Activated CD8-positive, alpha-beta T cell treated with anti-CD3 and anti-CD28 coated beads for 36 hours (primary cell): ENCODE measurements around the gene RPE. TPM values are rescaled to one million over a fixed set of nuclear protein-coding genes. Genes with fewer than 3 reads are reported as not detected.

ENCODE experiments used
- ATAC-seq: fragments of 200-7000 bp; cut with Tn5 transposase; one replicate; pipeline ENCODE4 v1.10.0; 2021; ENCODE audit warnings: mild to moderate bottlenecking, moderate library complexity
- CTCF ChIA-PET: fragments of 350-600 bp; sonication (Branson Sonifier 250); formaldehyde crosslinking; loops from one replicate; lab custom pipeline; 2021; ENCODE audit warnings: antibody characterized with exemption; lab: Charles Lee
- POLR2A ChIA-PET: fragments of 350-600 bp; sonication (Branson Sonifier 250); formaldehyde crosslinking; loops from one replicate; lab custom pipeline; 2021; ENCODE audit warnings: antibody characterized with exemption; lab: Charles Lee
- DNase-seq: peaks from one replicate; pipeline ENCODE4 v3.0.0-alpha.2; 2020
- H3K27ac Mint-ChIP-seq: one replicate; pipeline ENCODE4 v1.8.0; 2021; ENCODE audit warnings: mild to moderate bottlenecking, mixed read lengths
- H3K27me3 Mint-ChIP-seq: one replicate; pipeline ENCODE4 v1.8.0; 2021; ENCODE audit warnings: mixed read lengths
- H3K36me3 Mint-ChIP-seq: one replicate; pipeline ENCODE4 v1.8.0; 2021; ENCODE audit warnings: low read depth, mixed read lengths
- H3K4me1 Mint-ChIP-seq: one replicate; pipeline ENCODE4 v1.8.0; 2021; ENCODE audit warnings: low read depth, mixed read lengths
- H3K4me3 Mint-ChIP-seq: one replicate; pipeline ENCODE4 v1.8.0; 2021; ENCODE audit warnings: mild to moderate bottlenecking, moderate library complexity, mixed read lengths
- H3K9me3 Mint-ChIP-seq: one replicate; pipeline ENCODE4 v1.8.0; 2021; ENCODE audit warnings: mixed read lengths
- intact Hi-C: fragments of 100-400 bp; cut with micrococcal nuclease; formaldehyde crosslinking; loops from one replicate; pipeline ENCODE4 v1.10.0; 2022
- total RNA-seq, 2 experiments: library from RNA; stranded (reverse); gene quantifications; one replicate each; pipeline ENCODE4 v1.2.3, GENCODE V29; 2021
- TF ChIP-seq, protein P1 (sequence below): fragments of 200-600 bp; IDR thresholded peaks from one replicate; pipeline ENCODE4 v1.8.0; 2022; ENCODE audit warnings: antibody characterized with exemption, mild to moderate bottlenecking

The RPE gene
- 10 to 100 TPM; 55.9 to 58.1 TPM for total RNA-seq

DNA sequence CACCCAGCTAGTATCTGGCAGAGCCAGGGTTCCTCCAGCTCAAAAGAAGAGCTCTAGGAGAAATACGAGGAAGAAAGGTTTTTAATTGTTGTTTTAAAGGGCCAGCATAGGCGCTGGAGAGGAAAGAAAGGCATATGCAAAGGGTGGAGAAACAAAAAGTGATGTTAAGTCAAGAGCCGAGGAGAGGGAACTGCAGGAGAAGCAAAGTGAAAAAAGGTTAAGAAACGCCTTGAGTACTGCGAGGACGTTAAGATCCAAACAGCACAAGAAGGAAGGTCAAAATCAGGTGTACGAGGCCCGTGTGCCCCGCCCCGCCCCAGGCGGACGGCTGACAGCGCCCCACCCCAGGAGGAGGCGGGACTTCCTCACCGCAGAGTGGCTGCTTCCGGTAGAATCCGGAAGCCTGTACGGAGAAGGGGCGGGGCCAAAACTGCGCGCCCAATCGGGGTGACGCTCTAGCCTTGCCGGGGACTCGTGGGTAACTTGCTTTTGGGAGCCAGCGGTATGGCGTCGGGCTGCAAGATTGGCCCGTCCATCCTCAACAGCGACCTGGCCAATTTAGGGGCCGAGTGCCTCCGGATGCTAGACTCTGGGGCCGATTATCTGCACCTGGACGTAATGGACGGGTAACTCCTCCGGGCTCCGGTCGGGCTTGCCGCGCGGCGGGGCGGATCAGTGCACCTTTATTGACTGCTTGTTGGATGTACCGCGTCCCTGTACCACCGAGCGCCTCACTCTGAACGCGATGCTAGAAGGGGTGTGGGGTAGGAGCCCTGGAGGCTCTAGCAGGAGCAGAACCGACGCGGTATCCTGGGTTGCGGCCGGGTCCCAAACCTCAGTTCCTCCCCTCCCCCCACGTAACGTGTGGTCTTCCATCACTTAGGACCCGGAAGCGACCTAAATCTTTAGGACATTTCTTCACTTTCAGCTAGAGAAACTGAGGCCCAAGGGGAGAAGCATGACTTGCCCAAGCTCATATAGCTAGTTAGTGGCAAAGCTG lies at the start of gene RPE:
Gene RPE, plus strand, starts transcription at position 481 of the 1,000 bp plus-strand sequence. Its CDS starts 24 bp downstream, at position 505.
- peaks cover 48% of the 10 kb centered on the region for H3K4me1 Mint-ChIP-seq
- peaks cover 3% of the 10 kb centered on the region for H3K9me3 Mint-ChIP-seq
- H3K27ac Mint-ChIP-seq, result peak within 1 kb of the TSS; percentile 88
- no peaks in the 10 kb centered on the region for H3K27me3 Mint-ChIP-seq
- peak within 1 kb of the TSS; percentile 98 for H3K4me3 Mint-ChIP-seq
- TF ChIP-seq, protein P1, sequence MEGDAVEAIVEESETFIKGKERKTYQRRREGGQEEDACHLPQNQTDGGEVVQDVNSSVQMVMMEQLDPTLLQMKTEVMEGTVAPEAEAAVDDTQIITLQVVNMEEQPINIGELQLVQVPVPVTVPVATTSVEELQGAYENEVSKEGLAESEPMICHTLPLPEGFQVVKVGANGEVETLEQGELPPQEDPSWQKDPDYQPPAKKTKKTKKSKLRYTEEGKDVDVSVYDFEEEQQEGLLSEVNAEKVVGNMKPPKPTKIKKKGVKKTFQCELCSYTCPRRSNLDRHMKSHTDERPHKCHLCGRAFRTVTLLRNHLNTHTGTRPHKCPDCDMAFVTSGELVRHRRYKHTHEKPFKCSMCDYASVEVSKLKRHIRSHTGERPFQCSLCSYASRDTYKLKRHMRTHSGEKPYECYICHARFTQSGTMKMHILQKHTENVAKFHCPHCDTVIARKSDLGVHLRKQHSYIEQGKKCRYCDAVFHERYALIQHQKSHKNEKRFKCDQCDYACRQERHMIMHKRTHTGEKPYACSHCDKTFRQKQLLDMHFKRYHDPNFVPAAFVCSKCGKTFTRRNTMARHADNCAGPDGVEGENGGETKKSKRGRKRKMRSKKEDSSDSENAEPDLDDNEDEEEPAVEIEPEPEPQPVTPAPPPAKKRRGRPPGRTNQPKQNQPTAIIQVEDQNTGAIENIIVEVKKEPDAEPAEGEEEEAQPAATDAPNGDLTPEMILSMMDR, result no peak
- POLR2A ChIA-PET, result interaction anchor here (0.7 kb wide), 1 partner anchor 9 kb away, joined by 3 read pairs; no protein-coding TSS in a partner anchor
- peak; percentile 100 for ATAC-seq
- intact Hi-C loops, result loop anchor here (5.0 kb wide), 1 partner anchor 170 kb away; the partner anchor contains the start of gene KANSL1L
- peak; percentile 98 for DNase-seq
- peaks cover 16% of the 10 kb centered on the region for H3K36me3 Mint-ChIP-seq
- CTCF ChIA-PET, result interaction anchor here (1.1 kb wide), 1 partner anchor 197 kb away, joined by 3 read pairs; no protein-coding TSS in a partner anchor

DNA sequence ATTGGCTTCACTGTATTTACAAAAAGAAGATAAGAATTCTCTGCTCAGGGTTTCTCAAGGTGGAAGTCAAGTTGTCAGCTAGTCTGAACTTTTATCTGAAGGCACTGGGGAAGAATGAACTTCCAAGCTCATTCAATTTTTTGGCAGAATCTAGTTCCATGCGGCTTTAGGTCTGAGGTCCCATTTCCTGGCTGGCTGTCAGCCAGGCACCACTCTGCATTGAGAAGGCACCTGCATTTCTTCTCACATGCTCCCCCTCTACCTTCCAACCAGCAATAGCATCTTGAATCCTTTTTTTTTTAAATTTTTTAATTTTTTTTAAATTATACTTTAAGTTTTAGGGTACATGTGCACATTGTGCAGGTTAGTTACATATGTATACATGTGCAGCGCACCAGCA lies 46.2 kb upstream of the RPE start:
- DNase-seq, result no peak
- POLR2A ChIA-PET, result no interaction called here
- peaks cover 16% of the 10 kb centered on the region for H3K27me3 Mint-ChIP-seq
- H3K4me3 Mint-ChIP-seq, result no peak overlapping the region
- no peaks in the 10 kb centered on the region for H3K4me1 Mint-ChIP-seq
- no peak overlapping the region for H3K27ac Mint-ChIP-seq
- TF ChIP-seq, protein P1, result no peak
- H3K36me3 Mint-ChIP-seq, result no peaks in the 10 kb centered on the region
- intact Hi-C loops, result no loop called here
- ATAC-seq, result no peak
- CTCF ChIA-PET, result interaction anchor here (0.9 to 1.0 kb wide), 2 partner anchors 11 to 243 kb away, joined by 3 read pairs; no protein-coding TSS in a partner anchor
- no peaks in the 10 kb centered on the region for H3K9me3 Mint-ChIP-seq

DNA sequence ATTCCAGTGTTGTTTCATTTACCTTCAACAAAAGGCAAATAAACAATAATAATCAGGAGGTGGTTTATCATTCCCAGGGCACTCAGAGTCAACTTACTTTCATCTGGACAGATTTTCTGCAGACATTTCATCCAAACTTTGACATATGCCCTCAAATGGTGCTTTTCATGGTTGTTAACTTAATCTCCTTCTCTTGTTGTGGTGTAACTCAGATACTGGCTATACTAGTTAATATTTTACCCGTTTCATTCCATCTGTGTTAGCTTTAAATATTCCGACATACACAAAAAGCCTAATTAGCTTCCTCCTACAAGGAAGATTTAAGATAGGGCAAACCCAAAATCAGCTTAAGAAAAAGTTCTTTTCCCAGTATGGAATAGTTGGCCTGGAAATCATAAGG lies 44.4 kb upstream of the RPE start:
- ChIA-PET POLR2A (no interaction called here), CTCF (interaction anchor here (1.0 kb wide), 1 partner anchor 18 kb away, joined by 3 read pairs; no protein-coding TSS in a partner anchor)
- no peak for ATAC-seq
- DNase-seq, result no peak
- Mint-ChIP-seq H3K27me3 (peaks cover 6% of the 10 kb centered on the region), H3K9me3 (no peaks in the 10 kb centered on the region), H3K4me3 (no peak overlapping the region), H3K27ac (no peak overlapping the region), H3K4me1 (no peaks in the 10 kb centered on the region), H3K36me3 (no peaks in the 10 kb centered on the region)
- TF ChIP-seq, protein P1, result no peak
- intact Hi-C loops, result no loop called here

DNA sequence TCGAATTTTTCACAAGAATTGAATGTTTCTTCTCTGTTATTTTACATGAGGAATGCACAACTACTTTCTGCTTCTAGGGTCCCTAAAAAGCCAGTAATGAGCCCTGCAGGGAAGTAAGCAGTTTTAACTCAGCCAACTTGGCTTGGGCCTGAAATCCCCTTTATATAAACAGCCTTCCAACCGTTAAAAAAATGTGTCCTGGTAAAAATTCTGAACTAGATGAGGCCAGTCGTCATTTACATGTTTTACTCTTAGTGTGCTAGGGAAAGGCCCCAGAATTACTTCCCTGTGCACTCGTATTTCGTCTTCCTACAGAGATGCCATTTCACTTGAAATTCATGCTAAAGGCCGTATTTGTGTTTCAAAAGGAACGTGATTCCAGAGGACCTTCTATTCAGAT lies 42.4 kb upstream of the RPE start:
- Mint-ChIP-seq H3K9me3 (no peaks in the 10 kb centered on the region), H3K4me1 (no peaks in the 10 kb centered on the region), H3K36me3 (no peaks in the 10 kb centered on the region), H3K27ac (no peak overlapping the region), H3K4me3 (no peak overlapping the region), H3K27me3 (peaks cover under 1% of the 10 kb centered on the region)
- TF ChIP-seq, protein P1, result no peak
- no peak for DNase-seq
- intact Hi-C loops, result no loop called here
- ChIA-PET POLR2A (no interaction called here), CTCF (interaction anchor here (1.3 to 1.8 kb wide), 5 partner anchors 8 to 626 kb away, joined by 3 to 10 read pairs (median 8); no protein-coding TSS in a partner anchor)
- ATAC-seq, result no peak
